LHCN-M2 (cell line): ENCODE results near the gene ATXN7. TPM values are rescaled to one million over a fixed set of nuclear protein-coding genes. Genes with fewer than 3 reads are reported as not detected.

Source experiments
- DNase-seq: peaks from one replicate; pipeline ENCODE4 v3.0.0-alpha.2; 2012; ENCODE audit warnings: low read depth
- total RNA-seq: library from RNA; depleted of rRNA; stranded (reverse); fragments of >200 nt; gene quantifications from 2 replicates; pipeline ENCODE4 v1.2.3, GENCODE V29; 2014

The ATXN7 gene
- total RNA-seq, 1 experiment from 2014 or later, result 10.4 TPM

DNA sequence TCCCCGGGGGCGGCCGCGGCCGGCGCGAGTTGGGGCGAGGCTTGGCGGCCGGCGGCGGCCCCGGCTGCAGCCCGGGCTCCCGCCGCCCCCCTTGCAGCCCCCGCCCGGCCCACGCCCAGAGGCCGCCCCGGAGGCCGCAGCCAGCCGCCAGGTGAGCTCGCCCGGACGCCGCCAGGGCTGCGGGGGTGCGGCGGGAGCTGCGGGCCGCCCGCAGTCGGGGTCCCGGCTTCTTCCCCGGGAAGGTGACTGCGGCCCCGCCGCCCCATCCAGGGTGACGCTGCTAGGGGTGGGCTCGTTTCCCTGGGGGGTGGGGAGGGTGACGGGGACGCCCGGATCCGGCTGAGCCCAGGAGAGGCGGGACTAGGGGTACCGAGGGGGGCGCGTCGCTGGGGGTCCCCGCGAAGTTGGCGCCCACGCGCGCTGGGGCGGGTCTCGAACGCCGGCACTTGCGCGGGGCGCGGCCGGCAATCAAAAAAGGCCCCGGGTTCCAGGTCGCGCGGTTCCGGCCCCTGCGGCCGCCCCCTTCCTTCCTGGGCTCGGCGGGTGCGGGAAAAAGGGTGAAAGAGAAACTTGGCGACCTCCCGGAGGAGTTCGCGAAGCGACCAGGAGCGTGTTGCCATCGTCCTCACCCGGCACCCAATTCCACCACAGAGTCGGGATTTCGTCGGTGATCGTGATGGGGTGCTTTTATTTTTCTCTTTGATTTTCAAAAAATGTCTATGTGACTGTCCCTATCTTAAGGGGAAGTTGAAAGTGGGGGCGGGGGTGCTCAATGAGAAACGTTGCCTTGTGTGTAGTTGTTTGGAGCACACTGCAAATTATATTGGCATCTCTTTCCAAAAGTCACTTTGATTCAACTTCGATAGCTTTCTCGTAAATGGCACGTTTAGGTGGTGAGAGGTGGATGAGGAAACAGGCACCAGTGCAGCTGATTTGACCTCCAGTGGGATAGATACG, 619 bp downstream of the ATXN7 start:
- peak; percentile 16 for DNase-seq

DNA sequence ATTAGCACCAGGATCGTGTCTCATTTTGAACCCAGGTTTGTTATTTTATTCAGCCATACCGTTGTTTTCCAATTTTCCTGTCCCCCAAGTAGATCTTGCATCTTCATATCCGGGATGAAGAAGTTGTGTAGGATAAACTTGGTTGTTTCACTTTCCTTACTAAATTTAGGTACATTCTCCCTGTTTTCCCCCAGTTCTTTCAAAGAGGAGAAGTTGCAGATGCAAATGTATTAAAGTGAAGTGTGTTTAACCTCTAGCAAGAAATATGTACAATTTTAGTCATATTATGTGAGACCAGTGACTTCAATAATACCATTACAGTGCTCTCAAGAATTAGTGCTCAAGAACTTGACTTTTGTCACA, 1.3 kb downstream of the ATXN7 start:
- DNase-seq, result no peak

DNA sequence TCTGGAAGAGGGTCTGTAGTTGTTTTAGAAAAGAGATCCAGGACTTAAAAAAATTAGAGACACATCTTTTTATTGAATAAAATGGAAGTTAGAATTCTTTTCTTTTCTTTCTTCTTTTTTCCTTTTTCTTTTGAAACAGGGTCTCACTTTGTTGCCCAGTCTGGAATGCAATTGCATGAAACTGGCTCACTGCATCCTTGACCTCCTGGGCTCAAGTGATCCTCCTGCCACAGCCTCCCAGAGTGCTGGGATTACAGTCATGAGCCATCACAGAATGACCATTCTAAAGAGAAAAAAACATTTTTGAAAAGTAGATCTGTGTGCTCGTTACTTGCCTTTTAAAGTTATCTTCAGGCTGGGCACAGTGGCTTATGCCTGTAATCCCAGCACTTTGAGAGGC, 3.6 kb downstream of the ATXN7 start:
- no peak for DNase-seq

DNA sequence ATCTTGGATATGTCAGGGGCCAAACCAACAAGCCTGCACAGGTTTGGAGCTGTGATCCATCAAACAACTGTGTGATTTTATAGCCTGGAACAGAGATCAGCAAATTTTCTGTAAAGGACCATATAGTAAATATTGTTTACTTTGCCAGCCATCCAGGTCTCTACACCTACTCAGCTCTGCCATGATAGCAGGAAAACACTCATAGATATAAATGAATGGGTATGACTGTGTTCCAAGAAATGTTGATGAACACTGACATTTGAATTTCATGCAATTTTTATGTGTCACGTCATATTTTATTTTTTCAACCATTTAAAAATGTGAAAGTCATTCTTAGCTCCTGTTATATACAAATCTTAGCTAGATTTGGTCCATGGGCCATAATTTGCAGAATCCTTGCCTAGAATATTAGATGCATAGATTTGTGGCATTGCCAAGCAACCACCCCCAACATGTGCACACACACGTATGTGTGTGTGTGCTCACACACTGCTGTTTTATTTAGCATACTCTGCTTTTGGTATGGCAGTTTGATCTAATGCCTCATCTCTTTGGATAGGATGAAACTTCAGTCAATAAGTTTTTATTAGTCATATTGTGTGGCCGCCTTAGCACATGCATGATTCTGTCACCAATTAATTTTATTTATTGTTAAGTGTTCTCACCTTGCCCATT, 6.4 kb downstream of the ATXN7 start:
- no peak for DNase-seq

DNA sequence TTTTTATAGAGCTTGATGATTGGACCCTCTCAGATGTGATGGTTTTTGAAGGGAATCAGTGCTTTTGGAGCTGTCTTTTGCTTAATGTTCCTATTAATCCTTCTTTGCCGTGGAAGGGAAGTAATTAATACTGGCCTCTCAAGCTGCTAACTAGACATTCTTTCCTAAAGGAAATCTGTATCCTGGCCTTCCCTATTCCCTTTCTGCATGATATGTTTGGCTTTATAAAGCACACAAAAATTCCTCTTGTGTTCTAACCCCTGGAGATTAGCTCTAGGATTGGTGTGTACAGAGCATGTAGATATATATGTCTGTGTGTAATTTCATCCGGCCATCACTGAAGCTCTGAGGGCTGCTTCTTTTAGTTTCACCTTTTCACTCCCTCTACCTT, 6.9 kb downstream of the ATXN7 start:
- no peak for DNase-seq

DNA sequence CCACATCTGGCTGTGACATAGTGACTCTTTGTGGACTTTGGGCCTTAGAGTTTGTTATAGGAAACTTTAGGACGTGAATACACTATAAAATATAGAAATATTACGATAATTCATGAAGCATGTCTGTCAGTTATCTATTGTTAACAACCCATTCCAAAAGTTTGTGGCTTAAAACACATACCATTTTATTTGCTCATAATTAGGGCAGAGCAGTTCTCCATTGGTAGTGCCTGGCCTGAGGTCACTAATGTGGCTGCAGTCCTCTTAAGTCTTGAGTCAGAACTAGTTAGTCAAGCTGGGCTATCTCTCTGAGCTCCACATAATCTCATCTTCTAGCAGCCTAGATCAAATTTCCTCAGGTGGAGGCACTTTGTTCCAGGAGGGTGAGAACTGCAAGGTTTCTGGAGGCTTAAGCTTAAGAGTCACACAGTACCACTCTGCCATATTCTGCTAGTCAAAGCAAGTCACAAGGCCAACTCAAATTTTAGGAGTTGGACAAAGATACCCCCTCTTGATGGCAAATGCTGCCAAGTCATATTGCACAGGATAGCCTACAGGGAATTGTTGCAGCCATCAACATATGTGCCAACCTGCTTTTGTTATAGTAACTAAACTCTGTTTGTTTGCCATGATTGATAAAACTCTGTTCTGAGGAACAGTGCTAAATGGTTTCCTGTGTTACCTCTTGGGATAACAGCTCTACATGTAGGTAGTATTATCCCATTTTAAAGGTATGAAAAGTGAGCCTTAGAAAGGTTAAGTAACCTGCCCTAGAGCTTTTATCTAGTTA, 8.7 kb downstream of the ATXN7 start:
- peak; percentile 81 for DNase-seq

DNA sequence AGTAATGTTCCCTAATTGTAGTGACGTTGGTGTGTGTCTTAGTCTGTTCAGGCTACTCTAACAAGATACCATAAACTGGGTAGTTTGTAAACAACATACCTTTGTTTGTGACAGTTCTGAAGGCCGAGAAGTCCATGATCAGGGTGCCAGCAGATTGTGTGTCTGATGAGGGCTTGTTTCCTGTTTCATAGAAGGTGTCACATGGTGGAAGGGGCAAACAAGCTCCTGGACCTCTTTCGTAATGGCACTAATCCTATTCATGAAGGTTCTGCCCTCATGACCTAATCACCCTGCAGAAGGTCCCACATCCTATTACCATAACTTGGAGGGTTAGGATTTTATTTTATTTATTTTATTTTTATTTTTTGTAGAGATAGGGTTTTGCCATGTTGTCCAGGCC, 11.1 kb downstream of the ATXN7 start:
- no peak for DNase-seq

DNA sequence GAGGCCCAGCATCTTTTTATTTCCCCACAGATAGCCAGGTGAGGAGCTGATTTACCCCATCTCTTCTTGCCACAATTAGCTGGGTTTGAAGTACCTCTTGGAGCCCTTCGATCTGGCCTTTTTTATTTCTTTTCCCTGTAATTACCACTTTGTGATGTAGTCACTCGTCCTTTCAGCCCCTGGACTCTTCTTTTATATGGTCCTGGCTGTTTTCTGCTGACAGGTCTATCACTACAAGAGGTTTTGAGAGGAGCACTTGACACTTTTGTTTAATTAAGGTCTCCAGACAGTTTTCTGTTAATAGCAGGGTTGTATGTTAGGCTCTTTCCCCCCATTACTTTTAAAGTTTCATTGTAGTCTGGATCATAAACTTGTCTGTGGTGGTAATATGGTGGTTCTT, 11.8 kb downstream of the ATXN7 start:
- DNase-seq, result no peak

DNA sequence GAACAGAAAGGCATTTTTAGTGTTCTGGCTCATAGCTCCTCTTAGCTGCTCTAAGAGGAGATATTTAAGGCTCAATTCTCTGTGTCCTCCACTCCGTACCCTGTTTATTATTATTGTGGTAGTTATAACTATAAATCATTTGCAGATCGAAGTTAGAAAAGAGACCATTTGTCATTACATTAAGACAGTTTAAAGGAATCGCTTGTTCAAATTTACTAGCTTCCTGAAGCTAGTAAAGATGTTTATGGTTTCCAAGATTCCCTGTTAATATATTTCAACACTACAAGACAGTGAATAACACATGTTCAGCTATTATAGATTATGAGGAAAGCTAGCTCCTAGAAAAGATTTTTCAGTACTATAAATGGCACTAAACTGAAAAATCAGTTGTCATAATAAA, 12.6 kb downstream of the ATXN7 start:
- no peak for DNase-seq

DNA sequence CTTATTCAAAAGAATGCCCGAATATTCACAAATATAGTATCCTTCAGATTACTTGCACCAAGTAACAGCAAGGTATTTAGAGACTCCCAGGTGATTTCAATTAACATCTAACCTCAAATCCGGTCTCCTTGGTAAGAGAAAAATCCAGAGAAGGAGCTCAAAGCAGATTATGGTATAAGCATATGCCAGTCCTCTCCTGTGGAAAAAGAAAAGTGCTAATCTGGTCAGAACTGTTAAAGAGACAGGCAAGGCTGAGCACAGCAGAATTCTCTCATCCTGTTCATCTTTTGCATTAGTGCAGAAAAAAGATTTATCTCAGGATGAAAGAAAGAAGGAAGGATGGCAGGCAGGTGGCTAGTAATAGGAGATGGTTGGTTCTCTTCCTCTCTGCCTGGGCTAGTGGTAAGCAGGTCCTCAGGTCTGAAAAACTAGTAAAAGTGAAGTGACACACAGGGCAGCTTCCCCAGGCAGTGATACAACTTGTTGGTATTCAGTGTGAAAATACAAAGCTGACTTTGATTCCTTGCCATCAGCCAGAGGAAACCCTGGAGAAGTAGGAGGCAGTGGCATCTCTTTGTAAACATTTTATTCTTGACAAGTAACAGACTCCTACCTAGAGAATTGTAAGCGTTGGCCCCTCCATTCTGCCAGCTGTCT, 14.2 kb downstream of the ATXN7 start:
- no peak for DNase-seq

DNA sequence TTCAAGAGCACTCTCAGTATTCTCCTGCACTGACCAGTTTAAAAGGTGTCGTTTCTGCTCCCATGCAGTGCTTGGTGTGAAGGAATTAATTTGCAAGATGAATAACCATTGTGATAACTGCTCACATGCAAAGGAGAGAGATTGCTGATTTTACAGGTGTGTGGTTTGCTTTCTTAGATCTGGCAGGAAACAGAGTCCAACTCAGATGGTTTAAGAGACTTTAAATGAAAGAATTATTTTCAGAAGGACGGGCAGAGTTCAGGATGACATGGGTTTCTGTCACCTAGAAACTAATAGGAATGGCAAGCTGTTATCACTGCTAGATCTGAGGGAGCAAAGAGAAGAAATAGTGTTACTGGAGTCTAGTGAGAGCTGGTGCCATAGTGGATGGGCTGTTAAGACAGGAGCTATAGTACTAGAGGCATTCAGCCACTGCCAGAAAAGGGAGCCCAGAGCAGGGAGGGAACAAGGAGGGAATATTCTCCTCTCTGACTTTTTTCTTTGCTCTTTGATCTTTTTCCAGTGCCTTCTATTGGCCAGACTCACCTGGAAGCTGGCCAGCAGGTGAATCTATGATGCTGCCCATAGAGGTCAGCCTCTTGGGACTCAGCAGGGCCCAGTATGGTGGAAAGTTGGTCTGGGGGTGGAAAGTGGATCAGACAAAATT, 14.9 kb downstream of the ATXN7 start:
- no peak for DNase-seq

DNA sequence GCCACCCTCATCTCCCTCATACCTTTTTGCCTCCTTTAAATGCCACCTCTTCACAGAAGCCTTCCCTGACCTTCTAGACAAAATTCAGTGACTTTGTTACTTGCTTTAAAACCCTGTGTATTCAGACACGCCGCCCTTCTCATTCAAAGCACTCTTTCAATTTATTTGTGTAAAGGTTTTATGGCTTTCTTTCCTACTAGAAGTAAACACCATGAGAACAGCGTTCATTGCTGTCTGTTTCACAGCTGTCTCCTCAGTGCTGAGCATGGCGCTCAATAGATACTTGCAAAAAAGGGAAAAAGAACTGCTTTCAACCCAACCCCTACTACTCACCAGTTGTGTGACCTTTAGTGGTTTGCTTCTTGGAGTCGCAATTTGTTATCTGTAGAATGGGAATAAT, 17.0 kb downstream of the ATXN7 start:
- DNase-seq, result no peak

DNA sequence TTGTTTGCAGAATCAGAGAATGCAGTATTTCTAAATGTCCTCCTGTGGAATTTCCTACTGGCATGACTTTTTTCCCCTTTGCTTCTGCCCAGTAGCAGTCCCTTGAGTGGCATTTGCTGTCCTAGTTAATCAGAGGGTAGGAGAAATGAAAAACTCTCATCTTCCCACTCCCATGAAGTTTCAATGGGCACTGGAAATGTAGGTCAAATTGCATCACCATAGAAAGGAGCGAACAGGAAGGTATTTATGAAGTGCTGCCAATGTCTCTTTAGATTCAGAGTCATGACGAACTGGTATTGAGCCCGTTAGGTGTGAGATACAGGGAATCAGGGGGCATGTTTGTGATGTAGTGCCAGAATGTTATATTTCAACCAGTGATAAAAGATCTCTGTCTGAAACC, 23.2 kb downstream of the ATXN7 start:
- no peak for DNase-seq

DNA sequence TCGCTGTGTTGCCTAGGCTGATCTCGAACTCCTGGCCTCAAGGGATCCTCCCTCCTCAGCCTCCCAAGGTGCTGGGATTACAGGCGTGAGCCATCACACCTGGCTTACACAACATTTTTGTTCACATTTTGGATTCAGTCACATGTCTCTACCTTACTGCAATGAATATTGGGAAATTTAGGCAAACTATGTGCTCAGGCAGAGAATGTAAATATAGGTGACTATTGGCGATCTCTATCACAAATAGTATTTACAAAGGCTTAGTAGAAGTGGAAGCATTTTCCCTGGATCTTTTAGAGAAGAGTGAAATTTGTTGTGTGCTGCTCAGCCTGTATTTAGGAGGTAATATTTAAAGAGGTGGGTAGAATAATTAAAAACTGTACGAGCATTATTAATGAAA, 27.9 kb downstream of the ATXN7 start:
- no peak for DNase-seq

DNA sequence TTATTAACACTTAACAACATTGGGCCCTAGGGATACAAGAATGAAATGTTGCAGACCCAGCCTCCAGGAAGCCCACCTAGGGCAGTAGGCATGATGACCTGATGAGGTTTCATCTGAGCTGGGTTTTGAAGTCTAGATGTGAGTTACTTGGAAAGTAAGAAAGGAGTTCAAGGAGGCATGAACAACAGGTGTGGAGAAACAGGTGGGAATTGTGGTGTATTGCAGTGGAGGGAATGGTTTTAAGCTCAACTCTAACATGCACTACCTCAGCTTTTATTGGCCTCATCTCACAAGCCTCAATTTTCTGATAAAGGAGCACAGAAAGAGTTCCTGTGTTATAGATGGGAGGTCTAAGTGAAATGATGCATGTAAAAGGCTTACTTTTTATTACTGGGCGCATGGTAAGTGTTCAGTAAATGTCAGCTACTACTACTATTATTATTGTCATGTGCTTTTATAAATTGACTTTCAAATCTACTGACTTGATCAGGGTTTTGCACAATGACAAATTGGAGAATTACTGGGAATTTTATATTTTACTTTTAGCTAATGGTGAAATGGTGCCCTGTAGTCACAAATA, 29.2 kb downstream of the ATXN7 start:
- no peak for DNase-seq

DNA sequence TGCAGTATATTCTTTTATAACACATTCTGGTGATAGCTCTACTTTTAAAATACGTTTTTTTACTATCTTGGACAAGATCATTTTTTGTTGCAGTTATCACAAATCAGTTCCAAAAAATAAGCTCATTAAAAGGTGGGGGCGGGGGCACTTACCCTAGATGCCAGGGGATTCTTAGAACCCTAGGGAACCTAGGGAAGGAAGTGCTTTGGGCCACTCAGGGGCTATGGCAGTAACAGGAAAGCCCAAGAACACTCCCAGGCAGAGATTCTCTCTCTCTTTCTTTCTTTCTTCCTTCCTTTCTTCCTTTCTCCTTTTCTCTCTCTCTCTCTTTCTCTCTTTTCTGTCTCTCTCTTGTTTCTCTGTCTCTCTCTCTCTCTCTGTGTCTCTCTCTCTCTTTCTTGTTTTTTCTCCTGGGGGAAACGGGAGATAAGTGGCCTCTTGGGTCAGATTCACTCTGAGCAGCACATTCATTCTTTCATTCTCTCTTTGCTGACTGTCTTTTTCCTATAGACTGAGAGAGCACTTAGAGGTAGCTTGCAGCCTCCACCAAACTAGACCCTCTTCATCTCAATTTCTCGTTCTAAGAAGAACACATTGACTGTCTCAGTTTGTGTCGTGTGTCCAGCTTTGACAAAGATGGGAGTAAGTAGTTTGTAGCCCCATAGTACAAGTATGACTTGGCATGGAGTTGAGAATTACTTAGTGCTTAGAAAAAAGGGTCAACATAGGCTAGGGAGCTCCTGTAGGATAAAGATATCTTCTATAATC, 31.9 kb downstream of the ATXN7 start:
- DNase-seq, result no peak

DNA sequence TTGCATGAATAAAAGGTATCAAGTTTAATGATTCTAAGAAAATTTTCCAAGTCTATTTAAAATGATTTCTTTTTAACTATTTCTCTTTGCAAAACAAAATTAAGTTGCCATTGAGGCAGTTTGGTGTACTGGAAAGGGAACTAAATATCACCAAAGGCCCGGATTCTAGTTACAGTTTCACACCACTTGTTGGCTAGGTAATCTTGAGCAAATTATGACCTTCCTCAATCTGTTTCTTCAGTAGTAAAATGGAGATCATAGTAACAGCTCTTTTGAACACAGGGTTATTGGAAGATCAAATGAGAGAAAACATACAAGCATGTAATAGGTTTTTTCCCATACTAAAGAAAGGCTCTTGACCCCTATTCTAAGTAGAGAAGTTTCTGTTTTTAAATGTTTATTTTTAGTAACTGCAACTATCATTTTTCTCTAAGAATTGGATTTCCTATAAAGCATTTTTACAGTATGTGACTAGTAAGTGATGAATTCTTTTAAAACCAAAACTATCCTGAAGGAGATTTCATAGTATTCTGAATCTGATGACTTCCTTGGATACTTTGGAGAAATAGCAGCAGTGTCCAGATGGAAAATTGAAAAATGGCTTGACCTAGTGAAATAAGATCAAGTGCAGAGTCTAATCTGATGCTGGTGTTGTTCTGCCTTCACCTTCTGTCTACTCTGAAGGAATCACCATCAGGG, 32.8 kb downstream of the ATXN7 start:
- DNase-seq, result no peak

DNA sequence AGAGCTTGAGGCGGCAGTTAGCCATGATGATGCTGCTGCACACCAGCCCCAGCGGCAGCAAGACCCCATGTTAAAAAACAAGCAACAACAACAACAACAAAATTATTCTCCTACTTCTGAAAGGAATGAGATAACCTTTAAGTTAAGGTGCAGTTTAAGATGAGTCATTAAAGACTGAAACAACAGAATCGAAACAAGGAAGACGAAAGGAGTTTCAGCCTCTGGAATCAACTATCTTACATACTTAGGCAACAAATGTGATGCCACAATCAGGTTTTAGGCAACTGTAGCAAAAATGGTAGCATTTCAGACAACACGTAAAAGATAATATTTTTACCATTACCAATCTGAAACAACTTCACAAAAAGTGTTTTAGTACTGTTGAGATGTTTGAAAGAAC, 36.3 kb downstream of the ATXN7 start:
- DNase-seq, result no peak

DNA sequence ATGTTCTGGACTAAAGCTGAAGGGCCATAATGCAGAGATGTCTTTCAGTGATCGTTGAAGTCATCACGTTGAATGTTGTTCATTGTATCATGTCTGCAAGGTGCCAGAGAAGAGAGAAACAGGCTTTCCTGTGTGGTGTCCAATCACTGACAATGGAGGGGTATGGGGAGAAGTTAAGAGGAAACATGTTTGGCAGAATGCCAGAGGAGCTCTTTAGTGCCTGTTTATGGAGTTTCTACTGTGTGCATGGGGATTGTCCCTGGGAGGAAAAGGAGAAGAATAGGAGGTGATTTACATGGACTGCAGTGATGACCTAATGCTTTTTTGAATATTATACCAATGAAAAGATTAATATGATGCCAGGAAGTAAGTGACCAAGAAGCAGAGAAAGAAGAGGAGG, 36.8 kb downstream of the ATXN7 start:
- DNase-seq, result no peak
